ENCODE measurements around the gene SDK1. TPM values are rescaled to one million over a fixed set of nuclear protein-coding genes. Genes with fewer than 3 reads are reported as not detected.

SDK1 gene
- total and polyA plus RNA-seq, 2 of the 8 experiments (the other 6 are each of a cell fraction or from before 2014, with no cell fraction given) = 3.3 to 7.2 TPM

DNA sequence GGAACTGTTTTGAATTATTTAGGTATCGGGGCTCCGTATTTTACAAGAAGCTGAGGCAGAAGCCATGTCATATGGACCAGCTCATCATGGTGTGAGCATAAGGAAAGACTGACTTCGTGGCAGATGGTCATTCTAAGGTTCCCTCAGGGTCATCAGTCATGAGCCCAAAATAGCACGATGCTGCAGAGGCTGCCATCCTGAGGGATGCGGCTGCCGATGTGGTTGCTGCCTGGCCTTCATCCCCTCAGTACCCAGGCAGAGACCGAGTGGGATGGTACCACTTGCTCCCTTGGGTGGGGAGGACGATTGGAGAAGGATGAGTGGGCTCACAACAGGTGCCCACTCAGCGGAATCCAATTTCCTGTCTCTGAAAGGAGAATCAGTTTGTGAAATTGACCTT, 490.3 kb downstream of the SDK1 start:
- POLR2A ChIA-PET (ENCODE audit: partially characterized antibody) = no interaction called here
- Histone ChIP-seq H3K14ac (ENCODE audit: insufficient read length) (no peak overlapping the region), H3K27me3 (replicated peaks in 1 of 4; ENCODE audit: control insufficient read depth in 3 of 4, extremely low read depth in 1 of 4, insufficient read depth in 3 of 4, low read length in 3 of 4) (no peaks in the 10 kb centered on the region), H3K56ac (replicated peaks; ENCODE audit: insufficient read length, low read depth, low read length) (no peak overlapping the region), H3K4ac (replicated peaks; ENCODE audit: insufficient read length, low read depth, low read length) (no peak overlapping the region), H2BK15ac (ENCODE audit: low read length) (no peak overlapping the region), H4K91ac (replicated peaks; ENCODE audit: insufficient read length, low read length) (no peak overlapping the region), H3K4me3 (ENCODE audit: extremely low read depth in 1 of 4, insufficient read depth in 2 of 4, low read depth in 3 of 4, low read length in 4 of 4) (no peak overlapping the region), H3K23ac (ENCODE audit: insufficient read length) (no peak overlapping the region), H2BK5ac (ENCODE audit: low read depth, low read length) (no peak overlapping the region), H3K36me3 (ENCODE audit: control insufficient read depth in 2 of 4, insufficient read depth in 4 of 4, low read length in 3 of 4) (no peaks in the 10 kb centered on the region), H2AK5ac (ENCODE audit: low read depth, low read length) (no peak overlapping the region), H2BK120ac (replicated peaks; ENCODE audit: low read depth, low read length) (no peak overlapping the region), H3K27ac (ENCODE audit: low read depth, low read length) (no peak overlapping the region), H3K9me3 (ENCODE audit: insufficient read depth in 2 of 2, low read depth in 1 of 2, low read length in 1 of 2) (no peaks in the 10 kb centered on the region), H3K23me2 (ENCODE audit: low read depth, low read length) (peaks cover 3% of the 10 kb centered on the region; the same call in 1 of the 2 replicates), H3K4me1 (replicated peaks in 1 of 4; ENCODE audit: control insufficient read depth in 3 of 4, insufficient read depth in 4 of 4, low read length in 3 of 4) (no peaks in the 10 kb centered on the region; a peak in 1 of 7 replicates), H3K79me1 (ENCODE audit: low read depth, low read length) (no peaks in the 10 kb centered on the region), H3K79me2 (ENCODE audit: control insufficient read depth in 1 of 2, insufficient read depth in 2 of 2, low read length in 2 of 2) (no peaks in the 10 kb centered on the region), H2BK12ac (ENCODE audit: low read depth, low read length) (no peak overlapping the region), H2BK20ac (ENCODE audit: low read length) (no peak overlapping the region), H3K4me2 (ENCODE audit: insufficient read depth in 1 of 2, low read depth in 2 of 2, low read length in 2 of 2) (no peak overlapping the region), H4K20me1 (replicated peaks in 1 of 2; ENCODE audit: control insufficient read depth in 1 of 2, insufficient read depth in 2 of 2, low read length in 2 of 2) (no peaks in the 10 kb centered on the region), H3K9ac (replicated peaks in 1 of 4; ENCODE audit: extremely low read depth in 1 of 4, low read depth in 3 of 4, low read length in 3 of 4) (no peak overlapping the region), H4K8ac (ENCODE audit: extremely low read depth, insufficient read depth, low read length) (no peak overlapping the region), H2AFZ (ENCODE audit: low read length) (no peak overlapping the region), H3K18ac (ENCODE audit: extremely low read depth, low read length) (no peak overlapping the region), H4K5ac (ENCODE audit: insufficient read length, low read depth, low read length) (no peak overlapping the region)
- CTCF ChIA-PET (ENCODE audit: partially characterized antibody) = no interaction called here
- FAIRE-seq (no peak), DNase-seq (ENCODE audit: low read depth in 1 of 2, low spot score in 2 of 2) (no peak)
- 97% methylated on average over 9 of the region's 9 CpGs; no CpG with 5 or more reads in 1 of the 2 experiments for WGBS, 2 experiments (ENCODE audit: extremely low coverage in 1 of 2, insufficient coverage in 1 of 2, insufficient read length in 1 of 2, insufficient replicate concordance in 2 of 2, low coverage in 1 of 2, low lambda C conversion rate in 2 of 2, missing lambda C conversion rate in 1 of 2)
- TF ChIP-seq ZNF274 (IDR thresholded peaks at IDR 0.05; ENCODE audit: borderline replicate concordance, extremely low read depth, low read length) (no peak), SAP30 (IDR thresholded peaks at IDR 0.05; ENCODE audit: insufficient read depth, insufficient replicate concordance, low read length) (no peak), MAX (IDR thresholded peaks at IDR 0.05) (no peak), FOSL1 (IDR thresholded peaks at IDR 0.05; ENCODE audit: insufficient read depth, low read depth, low read length) (no peak), TBP (IDR thresholded peaks at IDR 0.05; ENCODE audit: low read depth, low read length) (no peak), KDM1A (IDR thresholded peaks at IDR 0.05; ENCODE audit: borderline replicate concordance, low read length) (no peak), TAF1 (IDR thresholded peaks at IDR 0.05; ENCODE audit: low read depth, low read length) (no peak), CHD2 (IDR thresholded peaks at IDR 0.05; ENCODE audit: low read length) (no peak), TCF12 (IDR thresholded peaks at IDR 0.05; ENCODE audit: low read depth, low read length) (no peak), CEBPB (IDR thresholded peaks at IDR 0.05; ENCODE audit: low read depth, low read length) (no peak), SP1 (IDR thresholded peaks at IDR 0.05; ENCODE audit: low read depth, low read length) (no peak), YY1 (IDR thresholded peaks at IDR 0.05; ENCODE audit: low read depth, low read length) (no peak)
